GM12878 (cell line): Measurements from ENCODE around the gene CEP83. TPM values are rescaled to one million over a fixed set of nuclear protein-coding genes. Genes with fewer than 3 reads are reported as not detected.

Experiments
- ASH2L ChIP-seq: fragments of 300-600, 200-600 bp; sonication (generic); IDR thresholded peaks from 2 replicates; pipeline ENCODE4 v1.6.1; 2017; ENCODE audit warnings: low read depth, mild to moderate bottlenecking, borderline replicate concordance
- BCL11A ChIP-seq: IDR thresholded peaks from 2 replicates; pipeline ENCODE4 v1.6.1; 2011; ENCODE audit warnings: low read depth, low read length
- FOS ChIP-seq: IDR thresholded peaks from 3 replicates; pipeline ENCODE4 v1.6.1; 2011; ENCODE audit warnings: borderline replicate concordance; ENCODE audit not compliant: insufficient read length; ENCODE audit errors: extremely low read depth
- MXI1 ChIP-seq: fragments of 150-350 bp; IDR thresholded peaks from 2 replicates; pipeline ENCODE4 v1.6.1; 2011; ENCODE audit warnings: low read depth, mild to moderate bottlenecking, inconsistent platforms, low read length, improper control_type of control experiment
- NFYB ChIP-seq: IDR thresholded peaks from 2 replicates; pipeline ENCODE4 v1.6.1; 2011; ENCODE audit warnings: low read depth, mild to moderate bottlenecking, low read length, improper control_type of control experiment, moderate library complexity; ENCODE audit not compliant: insufficient read depth
- POLR2AphosphoS2 ChIP-seq: IDR thresholded peaks from 2 replicates; pipeline ENCODE4 v1.6.1; 2011; ENCODE audit warnings: low read depth, mild to moderate bottlenecking, low read length, improper control_type of control experiment, moderate library complexity
- POU2F2 ChIP-seq: IDR thresholded peaks from 3 replicates; pipeline ENCODE4 v1.6.1; 2011; ENCODE audit warnings: low read depth, mild to moderate bottlenecking, low read length, borderline replicate concordance
- RB1 ChIP-seq: fragments of 450-650 bp; formaldehyde crosslinking; IDR thresholded peaks from 2 replicates; pipeline ENCODE4 v1.6.1; 2017; ENCODE audit warnings: mild to moderate bottlenecking, borderline replicate concordance
- STAT1 ChIP-seq: fragments of 450-650 bp; conservative IDR thresholded peaks from 2 replicates; pipeline ENCODE4 v1.6.1; 2014; ENCODE audit warnings: antibody characterized with exemption, mild to moderate bottlenecking
- TCF7 ChIP-seq: IDR thresholded peaks from 2 replicates; pipeline ENCODE4 v1.6.1; 2014; ENCODE audit warnings: antibody characterized with exemption, borderline replicate concordance
- WRNIP1 ChIP-seq: IDR thresholded peaks from 2 replicates; pipeline ENCODE4 v1.6.1; 2011; ENCODE audit warnings: low read depth, low read length, improper control_type of control experiment, borderline replicate concordance
- ZNF207 ChIP-seq: fragments of 450-650 bp; IDR thresholded peaks from 2 replicates; pipeline ENCODE4 v1.6.1; 2014; ENCODE audit warnings: antibody characterized with exemption, mild to moderate bottlenecking, borderline replicate concordance
- polyA plus RNA-seq, 11 experiments: library from polyadenylated mRNA; depleted of rRNA in 4 of 11; unstranded in 6 of 11; stranded (reverse) in 5 of 11; fragments of >200 nt; fragmentation: Nextera tagmentation in 4 of 11; fragmentation: Illumina TruSeq in 1 of 11; extraction: Ambion mirVana in 4 of 11; extraction: Trizol in 1 of 11; gene quantifications; 1 replicate in 1 of 11; 2 replicates in 10 of 11; pipeline versions ENCODE4 v1.2.1 to v1.2.3, GENCODE V29; 2011 to 2016; ENCODE audit warnings: inconsistent platforms in 2 of 11, missing spikeins in 2 of 11, low read depth in 1 of 11
- total RNA-seq, 4 experiments: library from RNA; depleted of rRNA in 3 of 4; stranded (reverse); fragments of >200 nt in 3 of 4; fragmentation: Illumina TruSeq in 1 of 4; extraction: Trizol in 1 of 4; gene quantifications; 2 replicates each; pipeline versions ENCODE4 v1.2.1 to v1.2.3, GENCODE V29; 2013 to 2021
- TF ChIP-seq, protein P1 (sequence below): fragments of 450-650 bp; formaldehyde crosslinking; IDR thresholded peaks from 2 replicates; pipeline ENCODE4 v1.5.0; 2022; ENCODE audit warnings: mild to moderate bottlenecking, missing genetic modification characterization
- TF ChIP-seq, protein P2 (sequence below): fragments of 450-650 bp; formaldehyde crosslinking; IDR thresholded peaks from 2 replicates; pipeline ENCODE4 v1.4.0; 2022; ENCODE audit warnings: mild to moderate bottlenecking, moderate library complexity
- TF ChIP-seq, protein P3 (sequence below): IDR thresholded peaks from 2 replicates; pipeline ENCODE4 v1.6.1; 2012; ENCODE audit warnings: mild to moderate bottlenecking, low read depth, low read length
- TF ChIP-seq, protein P4 (sequence below): fragments of 450-650 bp; IDR thresholded peaks from 2 replicates; pipeline ENCODE4 v1.6.1; 2016; ENCODE audit warnings: mild to moderate bottlenecking
- TF ChIP-seq, protein P5 (sequence below): IDR thresholded peaks from 2 replicates; pipeline ENCODE4 v1.6.1; 2011; ENCODE audit warnings: borderline replicate concordance, low read depth, mild to moderate bottlenecking, moderate library complexity, low read length; ENCODE audit not compliant: insufficient read depth, poor library complexity, severe bottlenecking

CEP83 gene
- total and polyA plus RNA-seq, 10 of the 15 experiments (the other 5 are each of a cell fraction or from before 2014, with no cell fraction given) = 4.3 to 39.0 (median 22.5) TPM

DNA sequence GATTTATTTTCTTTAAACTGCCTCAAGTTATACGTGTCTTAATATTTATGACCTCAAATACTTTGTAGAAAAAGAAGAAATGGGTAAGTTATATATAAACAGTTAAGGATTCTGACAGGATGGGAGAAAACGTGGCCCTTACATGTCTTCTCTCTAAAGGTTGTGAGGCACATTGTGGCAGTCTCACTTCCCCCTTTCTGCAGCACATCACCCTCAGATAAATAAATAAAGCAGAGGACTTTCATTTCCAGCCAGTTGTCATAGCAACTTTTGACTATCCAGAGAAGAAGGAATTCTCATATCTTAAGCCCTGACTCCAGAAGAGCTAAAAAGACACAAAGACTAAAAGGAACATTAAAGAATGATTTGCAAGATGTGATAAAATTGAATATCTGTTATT, 28.8 kb upstream of the CEP83 start (continued):
- TF ChIP-seq, protein P1, sequence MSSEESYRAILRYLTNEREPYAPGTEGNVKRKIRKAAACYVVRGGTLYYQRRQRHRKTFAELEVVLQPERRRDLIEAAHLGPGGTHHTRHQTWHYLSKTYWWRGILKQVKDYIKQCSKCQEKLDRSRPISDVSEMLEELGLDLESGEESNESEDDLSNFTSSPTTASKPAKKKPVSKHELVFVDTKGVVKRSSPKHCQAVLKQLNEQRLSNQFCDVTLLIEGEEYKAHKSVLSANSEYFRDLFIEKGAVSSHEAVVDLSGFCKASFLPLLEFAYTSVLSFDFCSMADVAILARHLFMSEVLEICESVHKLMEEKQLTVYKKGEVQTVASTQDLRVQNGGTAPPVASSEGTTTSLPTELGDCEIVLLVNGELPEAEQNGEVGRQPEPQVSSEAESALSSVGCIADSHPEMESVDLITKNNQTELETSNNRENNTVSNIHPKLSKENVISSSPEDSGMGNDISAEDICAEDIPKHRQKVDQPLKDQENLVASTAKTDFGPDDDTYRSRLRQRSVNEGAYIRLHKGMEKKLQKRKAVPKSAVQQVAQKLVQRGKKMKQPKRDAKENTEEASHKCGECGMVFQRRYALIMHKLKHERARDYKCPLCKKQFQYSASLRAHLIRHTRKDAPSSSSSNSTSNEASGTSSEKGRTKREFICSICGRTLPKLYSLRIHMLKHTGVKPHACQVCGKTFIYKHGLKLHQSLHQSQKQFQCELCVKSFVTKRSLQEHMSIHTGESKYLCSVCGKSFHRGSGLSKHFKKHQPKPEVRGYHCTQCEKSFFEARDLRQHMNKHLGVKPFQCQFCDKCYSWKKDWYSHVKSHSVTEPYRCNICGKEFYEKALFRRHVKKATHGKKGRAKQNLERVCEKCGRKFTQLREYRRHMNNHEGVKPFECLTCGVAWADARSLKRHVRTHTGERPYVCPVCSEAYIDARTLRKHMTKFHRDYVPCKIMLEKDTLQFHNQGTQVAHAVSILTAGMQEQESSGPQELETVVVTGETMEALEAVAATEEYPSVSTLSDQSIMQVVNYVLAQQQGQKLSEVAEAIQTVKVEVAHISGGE (CRISPR knock-in tag) = no peak
- TF ChIP-seq, protein P2, sequence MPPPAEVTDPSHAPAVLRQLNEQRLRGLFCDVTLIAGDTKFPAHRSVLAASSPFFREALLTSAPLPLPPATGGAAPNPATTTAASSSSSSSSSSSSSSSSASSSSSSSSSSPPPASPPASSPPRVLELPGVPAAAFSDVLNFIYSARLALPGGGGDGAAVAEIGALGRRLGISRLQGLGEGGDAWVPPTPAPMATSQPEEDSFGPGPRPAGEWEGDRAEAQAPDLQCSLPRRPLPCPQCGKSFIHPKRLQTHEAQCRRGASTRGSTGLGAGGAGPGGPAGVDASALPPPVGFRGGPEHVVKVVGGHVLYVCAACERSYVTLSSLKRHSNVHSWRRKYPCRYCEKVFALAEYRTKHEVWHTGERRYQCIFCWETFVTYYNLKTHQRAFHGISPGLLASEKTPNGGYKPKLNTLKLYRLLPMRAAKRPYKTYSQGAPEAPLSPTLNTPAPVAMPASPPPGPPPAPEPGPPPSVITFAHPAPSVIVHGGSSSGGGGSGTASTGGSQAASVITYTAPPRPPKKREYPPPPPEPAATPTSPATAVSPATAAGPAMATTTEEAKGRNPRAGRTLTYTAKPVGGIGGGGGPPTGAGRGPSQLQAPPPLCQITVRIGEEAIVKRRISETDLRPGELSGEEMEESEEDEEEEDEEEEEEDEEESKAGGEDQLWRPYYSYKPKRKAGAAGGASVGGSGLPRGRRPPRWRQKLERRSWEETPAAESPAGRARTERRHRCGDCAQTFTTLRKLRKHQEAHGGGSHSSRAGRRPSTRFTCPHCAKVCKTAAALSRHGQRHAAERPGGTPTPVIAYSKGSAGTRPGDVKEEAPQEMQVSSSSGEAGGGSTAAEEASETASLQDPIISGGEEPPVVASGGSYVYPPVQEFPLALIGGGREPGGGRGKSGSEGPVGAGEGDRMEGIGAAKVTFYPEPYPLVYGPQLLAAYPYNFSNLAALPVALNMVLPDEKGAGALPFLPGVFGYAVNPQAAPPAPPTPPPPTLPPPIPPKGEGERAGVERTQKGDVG (CRISPR knock-in tag) = no peak
- TF ChIP-seq MXI1 (peak; percentile 86), RB1 (no peak), ZNF207 (no peak), TCF7 (no peak), FOS (no peak), WRNIP1 (no peak), NFYB (no peak), POLR2AphosphoS2 (no peak), STAT1 (no peak), BCL11A (peak; percentile 56; the same call in 1 of the 2 replicates), POU2F2 (no peak), ASH2L (no peak)
- TF ChIP-seq, protein P3, sequence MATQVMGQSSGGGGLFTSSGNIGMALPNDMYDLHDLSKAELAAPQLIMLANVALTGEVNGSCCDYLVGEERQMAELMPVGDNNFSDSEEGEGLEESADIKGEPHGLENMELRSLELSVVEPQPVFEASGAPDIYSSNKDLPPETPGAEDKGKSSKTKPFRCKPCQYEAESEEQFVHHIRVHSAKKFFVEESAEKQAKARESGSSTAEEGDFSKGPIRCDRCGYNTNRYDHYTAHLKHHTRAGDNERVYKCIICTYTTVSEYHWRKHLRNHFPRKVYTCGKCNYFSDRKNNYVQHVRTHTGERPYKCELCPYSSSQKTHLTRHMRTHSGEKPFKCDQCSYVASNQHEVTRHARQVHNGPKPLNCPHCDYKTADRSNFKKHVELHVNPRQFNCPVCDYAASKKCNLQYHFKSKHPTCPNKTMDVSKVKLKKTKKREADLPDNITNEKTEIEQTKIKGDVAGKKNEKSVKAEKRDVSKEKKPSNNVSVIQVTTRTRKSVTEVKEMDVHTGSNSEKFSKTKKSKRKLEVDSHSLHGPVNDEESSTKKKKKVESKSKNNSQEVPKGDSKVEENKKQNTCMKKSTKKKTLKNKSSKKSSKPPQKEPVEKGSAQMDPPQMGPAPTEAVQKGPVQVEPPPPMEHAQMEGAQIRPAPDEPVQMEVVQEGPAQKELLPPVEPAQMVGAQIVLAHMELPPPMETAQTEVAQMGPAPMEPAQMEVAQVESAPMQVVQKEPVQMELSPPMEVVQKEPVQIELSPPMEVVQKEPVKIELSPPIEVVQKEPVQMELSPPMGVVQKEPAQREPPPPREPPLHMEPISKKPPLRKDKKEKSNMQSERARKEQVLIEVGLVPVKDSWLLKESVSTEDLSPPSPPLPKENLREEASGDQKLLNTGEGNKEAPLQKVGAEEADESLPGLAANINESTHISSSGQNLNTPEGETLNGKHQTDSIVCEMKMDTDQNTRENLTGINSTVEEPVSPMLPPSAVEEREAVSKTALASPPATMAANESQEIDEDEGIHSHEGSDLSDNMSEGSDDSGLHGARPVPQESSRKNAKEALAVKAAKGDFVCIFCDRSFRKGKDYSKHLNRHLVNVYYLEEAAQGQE = no peak
- TF ChIP-seq, protein P4, sequence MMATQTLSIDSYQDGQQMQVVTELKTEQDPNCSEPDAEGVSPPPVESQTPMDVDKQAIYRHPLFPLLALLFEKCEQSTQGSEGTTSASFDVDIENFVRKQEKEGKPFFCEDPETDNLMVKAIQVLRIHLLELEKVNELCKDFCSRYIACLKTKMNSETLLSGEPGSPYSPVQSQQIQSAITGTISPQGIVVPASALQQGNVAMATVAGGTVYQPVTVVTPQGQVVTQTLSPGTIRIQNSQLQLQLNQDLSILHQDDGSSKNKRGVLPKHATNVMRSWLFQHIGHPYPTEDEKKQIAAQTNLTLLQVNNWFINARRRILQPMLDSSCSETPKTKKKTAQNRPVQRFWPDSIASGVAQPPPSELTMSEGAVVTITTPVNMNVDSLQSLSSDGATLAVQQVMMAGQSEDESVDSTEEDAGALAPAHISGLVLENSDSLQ = no peak
- TF ChIP-seq, protein P5, sequence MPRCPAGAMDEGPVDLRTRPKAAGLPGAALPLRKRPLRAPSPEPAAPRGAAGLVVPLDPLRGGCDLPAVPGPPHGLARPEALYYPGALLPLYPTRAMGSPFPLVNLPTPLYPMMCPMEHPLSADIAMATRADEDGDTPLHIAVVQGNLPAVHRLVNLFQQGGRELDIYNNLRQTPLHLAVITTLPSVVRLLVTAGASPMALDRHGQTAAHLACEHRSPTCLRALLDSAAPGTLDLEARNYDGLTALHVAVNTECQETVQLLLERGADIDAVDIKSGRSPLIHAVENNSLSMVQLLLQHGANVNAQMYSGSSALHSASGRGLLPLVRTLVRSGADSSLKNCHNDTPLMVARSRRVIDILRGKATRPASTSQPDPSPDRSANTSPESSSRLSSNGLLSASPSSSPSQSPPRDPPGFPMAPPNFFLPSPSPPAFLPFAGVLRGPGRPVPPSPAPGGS = no peak
